ENCODE measurements around the gene ABCA2.

Gene ABCA2

GRCh38 chr9:136994888-136995230 is 33.2 kb downstream of the ABCA2 start:
- DNase-seq = no peak

- no peak for DNase-seq
These were observed 33.7 kb downstream of the ABCA2 start for GRCh38 chr9:136994180-136994887.

DNA sequence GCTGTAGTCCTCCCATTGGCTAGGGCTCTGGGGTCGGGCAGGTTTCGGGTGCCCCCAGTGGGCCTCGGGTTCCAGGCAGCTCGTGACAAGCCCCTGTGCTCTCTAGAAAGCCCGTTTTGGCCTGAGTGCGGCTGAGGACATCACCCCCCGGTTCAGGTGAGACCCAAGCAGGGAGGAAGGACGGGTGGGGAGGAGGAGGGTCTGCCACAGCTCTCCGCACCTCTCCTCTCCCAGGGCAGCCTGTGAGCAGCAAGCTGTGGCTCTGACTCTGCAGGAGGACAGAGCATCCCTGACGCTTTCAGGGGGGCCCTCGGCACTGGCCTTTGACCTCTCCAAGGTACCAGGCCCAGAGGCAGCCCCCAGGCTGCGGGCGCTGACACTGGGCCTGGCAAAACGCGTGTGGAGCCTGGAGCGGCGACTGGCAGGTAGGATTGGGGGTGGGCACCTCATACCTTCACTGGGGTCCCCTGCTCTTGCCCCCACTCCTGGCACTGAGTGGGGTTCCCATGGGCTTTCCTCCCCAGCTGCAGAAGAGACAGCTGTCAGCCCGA is 35.1 kb downstream of the ABCA2 start:
- DNase-seq = no peak

DNA sequence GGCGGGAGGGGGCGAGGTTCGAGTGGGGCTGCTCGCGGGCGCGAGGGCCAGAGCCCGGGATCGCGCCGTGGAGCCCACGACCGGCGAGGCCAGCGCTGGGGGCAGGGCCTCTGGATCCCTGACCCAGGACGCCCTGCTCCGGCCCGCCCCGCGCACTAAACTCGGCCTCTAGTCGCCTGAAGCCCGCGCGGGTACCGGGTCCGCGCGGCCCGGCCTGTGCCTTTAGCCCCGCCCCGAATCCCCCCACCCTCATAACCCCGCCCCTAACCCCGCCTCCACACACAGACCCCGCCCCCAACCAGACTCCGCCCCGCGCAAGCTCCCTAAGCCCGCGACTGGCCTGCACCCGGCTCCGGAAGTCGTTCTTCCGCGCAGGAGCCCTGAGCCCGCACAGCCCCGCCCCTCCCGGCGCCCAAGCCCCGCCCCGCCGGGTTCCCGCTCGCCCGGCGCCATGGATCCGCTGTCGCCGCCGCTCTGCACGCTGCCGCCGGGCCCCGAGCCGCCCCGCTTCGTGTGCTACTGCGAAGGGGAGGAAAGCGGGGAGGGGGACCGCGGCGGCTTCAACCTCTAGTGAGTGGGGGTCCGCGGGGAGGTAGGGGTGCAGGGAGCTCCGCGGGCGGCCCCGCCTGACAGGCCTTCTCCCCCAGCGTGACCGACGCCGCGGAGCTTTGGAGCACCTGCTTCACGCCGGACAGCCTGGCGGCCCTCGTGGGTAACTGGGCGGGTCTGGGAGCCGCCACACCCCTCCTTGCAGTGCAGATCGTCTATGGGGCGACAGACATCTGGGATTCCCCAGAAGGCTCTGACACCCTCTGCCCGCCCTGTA is 35.8 kb downstream of the ABCA2 start, which contains the start of gene PAXX:
TSS of gene PAXX (plus strand) at position 430 of the 826 bp plus-strand sequence. CDS start at position 452, 22 bp downstream.
- peak; percentile 40 for DNase-seq

DNA sequence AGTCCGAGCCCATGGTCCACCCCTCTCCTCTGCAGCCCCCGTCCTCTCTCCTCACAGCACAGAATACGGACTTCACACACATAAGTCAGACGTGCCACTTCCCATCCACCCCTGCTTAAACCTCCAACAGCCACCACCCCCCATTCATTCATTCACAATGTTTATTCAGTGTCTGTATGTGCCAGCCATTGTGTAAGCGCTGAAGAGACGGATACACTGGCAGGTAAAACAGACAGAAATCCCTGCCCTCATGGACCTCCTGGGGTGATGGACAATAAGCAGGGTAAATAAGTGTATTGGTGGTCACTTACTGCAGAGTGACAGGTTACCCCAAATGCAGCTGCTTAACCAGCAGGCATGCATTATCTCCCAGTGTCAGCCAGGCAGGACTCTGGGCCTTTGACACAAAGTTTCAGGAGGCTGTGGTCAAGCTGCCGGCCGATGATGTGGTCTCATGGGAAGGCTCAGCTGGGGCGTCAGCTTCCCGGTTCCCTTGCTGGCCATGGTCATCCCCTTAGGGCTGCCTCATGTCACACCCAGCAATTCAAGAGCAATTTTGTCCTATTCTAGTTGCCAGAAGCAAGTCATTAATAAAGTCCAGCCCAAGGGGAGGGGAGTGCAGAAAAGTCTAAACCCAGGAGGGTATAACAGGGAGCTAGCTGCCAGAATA is 37.7 kb downstream of the ABCA2 start:
- DNase-seq = no peak

- DNase-seq = no peak
These were observed 39.2 kb downstream of the ABCA2 start for GRCh38 chr9:136988872-136989271.

GRCh38 chr9:136985853-136986252 is 42.2 kb downstream of the ABCA2 start:
- DNase-seq = no peak

GRCh38 chr9:136985027-136985602 is 42.9 kb downstream of the ABCA2 start:
- no peak for DNase-seq

GRCh38 chr9:136984464-136985026 is 43.5 kb downstream of the ABCA2 start:
- DNase-seq = no peak

- DNase-seq = no peak
These were observed 44.3 kb downstream of the ABCA2 start for GRCh38 chr9:136983656-136984314.

DNA sequence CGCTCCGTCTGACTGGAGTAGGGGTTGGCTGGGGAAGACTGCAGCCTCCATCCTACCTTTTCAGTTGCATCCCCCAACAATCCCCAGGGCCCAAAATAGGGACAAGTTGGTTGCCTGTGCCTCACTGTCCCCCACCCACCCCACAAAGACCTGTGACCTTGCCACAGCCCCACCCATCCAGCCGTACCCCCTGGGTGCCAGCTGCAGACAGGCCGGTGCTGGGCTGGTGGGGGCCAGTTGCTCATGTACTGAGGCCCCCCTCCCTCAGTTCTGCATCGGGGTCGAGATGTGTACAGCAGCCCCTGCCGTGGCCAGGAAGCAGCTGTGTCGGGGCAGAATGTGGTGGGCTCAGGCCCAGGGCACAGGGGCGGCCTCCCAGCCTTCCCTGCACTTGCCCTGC is 44.9 kb downstream of the ABCA2 start:
- no peak for DNase-seq

GRCh38 chr9:136982232-136983051 is 45.6 kb downstream of the ABCA2 start, which contains the start of gene LCNL1:
Gene LCNL1 (plus strand): TSS chr9:136982993. CDS start chr9:136983587, 594 bp downstream.
- DNase-seq = no peak

DNA sequence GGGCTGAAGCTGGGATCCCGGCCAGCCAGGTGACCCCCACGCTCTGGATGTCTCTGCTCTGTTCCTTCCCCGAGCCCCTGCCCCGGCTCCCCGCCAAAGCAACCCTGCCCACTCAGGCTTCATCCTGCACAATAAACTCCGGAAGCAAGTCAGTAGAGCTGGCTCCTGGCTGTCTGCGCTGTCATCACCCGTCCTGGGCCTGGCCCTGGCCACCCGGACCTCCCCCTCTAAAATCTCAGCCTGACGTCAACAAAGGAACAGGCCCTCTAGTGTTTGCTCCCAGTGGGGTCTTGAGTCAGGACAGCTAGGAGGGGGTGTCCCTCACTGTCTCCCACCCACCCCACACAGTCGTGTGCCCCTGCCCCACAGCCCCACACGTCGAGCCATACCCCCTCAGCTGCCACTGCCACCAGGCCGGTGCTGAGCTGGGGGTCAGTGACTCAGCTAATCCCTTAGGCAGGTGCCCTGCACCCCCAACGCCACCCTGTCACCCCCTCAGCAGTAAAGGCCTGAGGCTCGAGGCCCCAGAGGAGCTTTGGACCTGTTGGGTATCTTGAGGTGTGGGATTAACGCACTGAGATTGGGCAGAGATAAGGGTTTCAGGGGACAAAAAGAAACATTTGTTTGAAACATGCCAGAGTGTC is 46.3 kb downstream of the ABCA2 start:
- DNase-seq = no peak

- DNase-seq = no peak
These were observed 47.2 kb downstream of the ABCA2 start for GRCh38 chr9:136980669-136981478.

GRCh38 chr9:136979769-136980587 is 48.1 kb downstream of the ABCA2 start:
- no peak for DNase-seq

- no peak for DNase-seq
These were observed 49.0 kb downstream of the ABCA2 start for GRCh38 chr9:136978865-136979544.

- DNase-seq = no peak
These were observed 49.8 kb downstream of the ABCA2 start for GRCh38 chr9:136978073-136978864.

Measured in SHP77 treated with DMSO at 0.1 percent for 48 hours (cell line).